Brain microvascular endothelial cell (primary cell): ENCODE measurements around the gene MAPK8IP1.

ENCODE experiments used
- DNase-seq: peaks from one replicate; pipeline ENCODE4 v3.0.0-alpha.2; 2020
- H3K27ac ChIP-seq: fragments of 250-450 bp; sonication (Bioruptor Pico); 2 replicates; pipeline ENCODE4 v1.5.1; 2020; ENCODE audit warnings: mild to moderate bottlenecking, moderate library complexity
- H3K27me3 ChIP-seq: fragments of 250-450 bp; sonication (Bioruptor Pico); replicated peaks from 2 replicates; pipeline ENCODE4 v1.5.1; 2020; ENCODE audit warnings: mild to moderate bottlenecking
- H3K36me3 ChIP-seq: fragments of 250-450 bp; sonication (Bioruptor Pico); replicated peaks from 2 replicates; pipeline ENCODE4 v1.5.1; 2020; ENCODE audit warnings: mild to moderate bottlenecking
- H3K4me3 ChIP-seq: 2 replicates; pipeline ENCODE4 v1.5.1; 2011; ENCODE audit warnings: low read depth, mild to moderate bottlenecking, control low read depth, low read length, moderate library complexity
- CTCF ChIP-seq: IDR thresholded peaks from 2 replicates; pipeline ENCODE4 v1.5.1; 2011; ENCODE audit warnings: low read depth, mild to moderate bottlenecking, moderate library complexity, low read length, control low read depth, inconsistent platforms; ENCODE audit errors: missing control alignments
- in situ Hi-C: cut with HindIII; loops from 2 replicates; pipeline ENCODE4 v1.10.0; 2017; ENCODE audit warnings: low sequenced_read_pairs, low pct_ligation_motif_present

The MAPK8IP1 gene

GRCh38 chr11:45906965-45907611, 21.6 kb downstream of the MAPK8IP1 start, which contains the start of gene FREY1:
Gene FREY1, minus strand, starts transcription at chr11:45907271. Its CDS starts 26 bp downstream, at chr11:45907245.
- H3K4me3 ChIP-seq = no peak within 1 kb of the TSS
- H3K27ac ChIP-seq = no peak within 1 kb of the TSS
- no peaks in the 10 kb centered on the region for H3K27me3 ChIP-seq
- peaks cover 15% of the 10 kb centered on the region for H3K36me3 ChIP-seq
- no peak for TF ChIP-seq CTCF
- in situ Hi-C loops = no loop called here
- DNase-seq = no peak

- H3K4me3 ChIP-seq = no peak overlapping the region
- TF ChIP-seq CTCF = no peak
- in situ Hi-C loops = no loop called here
- no peaks in the 10 kb centered on the region for H3K27me3 ChIP-seq
- DNase-seq = no peak
- H3K27ac ChIP-seq = no peak overlapping the region
- H3K36me3 ChIP-seq = peaks cover 19% of the 10 kb centered on the region
These were observed 22.5 kb downstream of the MAPK8IP1 start for GRCh38 chr11:45907911-45908370.

- H3K27me3 ChIP-seq = no peaks in the 10 kb centered on the region
- in situ Hi-C loops = no loop called here
- TF ChIP-seq CTCF = no peak
- peaks cover 33% of the 10 kb centered on the region for H3K36me3 ChIP-seq
- H3K4me3 ChIP-seq = no peak overlapping the region
- DNase-seq = no peak
- no peak overlapping the region for H3K27ac ChIP-seq
These were observed 24.4 kb downstream of the MAPK8IP1 start for GRCh38 chr11:45909594-45910475.

GRCh38 chr11:45910623-45911022, 25.2 kb downstream of the MAPK8IP1 start:
- TF ChIP-seq CTCF = no peak
- H3K27me3 ChIP-seq = no peaks in the 10 kb centered on the region
- H3K27ac ChIP-seq = no peak overlapping the region
- no peak overlapping the region for H3K4me3 ChIP-seq
- H3K36me3 ChIP-seq = peaks cover 39% of the 10 kb centered on the region
- in situ Hi-C loops = no loop called here
- no peak for DNase-seq

- Histone ChIP-seq H3K27ac (no peak overlapping the region), H3K4me3 (no peak overlapping the region), H3K36me3 (peaks cover 39% of the 10 kb centered on the region), H3K27me3 (no peaks in the 10 kb centered on the region)
- in situ Hi-C loops = no loop called here
- TF ChIP-seq CTCF = no peak
- DNase-seq = no peak
These were observed 28.1 kb downstream of the MAPK8IP1 start for GRCh38 chr11:45913514-45913913.
